Thoracic aorta (tissue), 2 donors: ENCODE data around the gene INSR. TPM values are rescaled to one million over a fixed set of nuclear protein-coding genes. Genes with fewer than 3 reads are reported as not detected.

Experiments
- ATAC-seq: fragments of 150-250 bp; one replicate; pipeline ENCODE4 v1.8.0; 2017; ENCODE audit warnings: low read depth; ENCODE audit not compliant: insufficient number of reproducible peaks, low FRiP score
- DNase-seq: peaks from one replicate; pipeline ENCODE4 v3.0.0-alpha.2; 2020; ENCODE audit warnings: low spot score
- H3K27ac ChIP-seq, 2 donors: fragments of 200-600 bp; sonication (generic); 1 replicate in 1 of 2; 2 replicates in 1 of 2; pipeline ENCODE4 v1.5.1; 2016; ENCODE audit warnings: mild to moderate bottlenecking in 2 of 2, moderate library complexity in 2 of 2
- H3K27me3 ChIP-seq: fragments of 200-600 bp; sonication (generic); replicated peaks from 2 replicates; pipeline ENCODE4 v1.6.0; 2016; ENCODE audit warnings: mild to moderate bottlenecking; ENCODE audit not compliant: insufficient read depth
- H3K36me3 ChIP-seq: fragments of 200-600 bp; sonication (generic); one replicate; pipeline ENCODE4 v1.5.1; 2016
- H3K4me1 ChIP-seq, 2 donors: fragments of 200-600 bp; sonication (generic); 1 replicate in 1 of 2; 2 replicates in 1 of 2; pipeline versions ENCODE4 v1.5.1 to v1.6.0; 2016; ENCODE audit warnings: low read depth in 2 of 2, mild to moderate bottlenecking in 1 of 2; ENCODE audit not compliant: control insufficient read depth in 1 of 2
- H3K4me3 ChIP-seq: fragments of 200-600 bp; sonication (generic); 2 replicates; pipeline ENCODE4 v1.5.1; 2016; ENCODE audit warnings: mild to moderate bottlenecking
- H3K9me3 ChIP-seq: fragments of 200-600 bp; sonication (generic); 2 replicates; pipeline ENCODE4 v1.5.1; 2016
- total RNA-seq, 2 donors: library from RNA; depleted of rRNA; stranded (reverse); fragments of >200 nt; gene quantifications; one replicate each; pipeline versions ENCODE4 v1.1.0 to v1.2.3, GENCODE V29; 2016
- TF ChIP-seq, protein P1 (sequence below): fragments of 200-600 bp; sonication (generic); IDR thresholded peaks from one replicate; pipeline ENCODE4 v1.5.1; 2019; ENCODE audit warnings: antibody characterized with exemption

The INSR gene
- total RNA-seq, 2 donors from 2014 or later, result 102 to 116 TPM

DNA sequence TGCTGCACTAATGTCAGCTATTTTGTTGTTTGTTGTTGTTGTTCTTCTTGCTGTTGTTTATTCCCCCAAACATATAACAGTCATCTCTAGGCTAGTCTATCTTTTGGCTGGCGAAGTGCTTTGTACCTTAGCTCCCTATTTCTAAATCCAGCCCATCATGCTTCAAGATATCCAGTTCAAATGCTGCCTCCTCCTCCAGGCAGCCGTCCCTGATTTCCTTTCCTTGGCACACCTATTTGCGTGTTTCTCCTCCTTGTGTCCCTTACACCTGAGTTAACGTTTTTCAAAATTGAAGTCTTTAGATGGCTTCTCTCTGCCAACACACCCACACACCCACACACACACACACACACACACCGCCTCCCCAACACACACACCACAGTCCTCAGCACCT, 25.5 kb downstream of the INSR start:
- no peak for DNase-seq
- ATAC-seq, result no peak
- H3K27ac ChIP-seq, result no peak overlapping the region

DNA sequence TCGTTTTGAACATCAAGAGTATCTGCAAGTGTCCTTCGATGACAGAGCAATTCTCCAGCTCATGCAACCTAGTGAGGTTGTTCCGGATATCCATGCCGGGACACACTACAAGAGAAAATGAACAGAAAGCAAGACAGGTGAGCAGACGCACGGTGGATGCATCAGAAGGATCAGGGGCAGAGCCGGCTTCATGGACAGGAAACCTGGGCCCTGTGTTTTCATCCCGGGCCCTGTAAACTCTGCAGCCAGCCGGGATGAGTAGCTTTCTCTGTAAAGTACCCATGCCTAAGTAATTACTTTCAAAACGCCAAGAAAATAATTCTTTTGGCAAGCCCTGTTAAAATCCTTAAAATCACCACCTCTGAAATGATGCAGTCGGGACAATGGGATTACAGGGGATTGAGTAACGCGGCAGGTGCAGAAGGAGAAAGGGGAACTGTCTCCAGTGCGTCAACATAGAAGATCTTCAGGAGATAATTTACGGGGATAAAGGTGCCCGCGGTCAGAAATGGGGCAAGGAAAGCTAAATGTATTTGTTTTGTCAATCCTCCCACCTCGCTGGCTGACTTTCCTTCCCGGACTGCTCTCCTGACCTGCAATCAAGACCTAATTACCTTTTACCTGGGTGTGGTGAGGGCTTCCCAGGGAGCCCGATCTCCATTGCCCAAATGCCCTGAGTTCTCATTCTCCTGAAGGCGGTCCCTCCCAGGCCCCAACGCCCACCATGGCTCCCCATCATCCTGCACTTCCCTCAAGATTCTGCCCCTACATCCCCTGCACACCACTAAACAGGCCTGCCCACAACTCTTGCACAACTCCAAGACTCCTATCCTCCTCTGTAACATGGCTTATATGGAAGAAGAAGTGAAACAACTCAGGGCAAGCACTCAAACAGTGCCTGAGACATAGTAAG, 26.2 kb downstream of the INSR start:
- ATAC-seq (no peak), DNase-seq (no peak)
- Histone ChIP-seq H3K4me3 (no peak overlapping the region), H3K27me3 (no peaks in the 10 kb centered on the region), H3K9me3 (no peaks in the 10 kb centered on the region), H3K4me1 (peaks cover 9 to 26% of the 10 kb centered on the region in 2 donors), H3K36me3 (peaks cover 14% of the 10 kb centered on the region), H3K27ac (no peak overlapping the region)
- TF ChIP-seq, protein P1, sequence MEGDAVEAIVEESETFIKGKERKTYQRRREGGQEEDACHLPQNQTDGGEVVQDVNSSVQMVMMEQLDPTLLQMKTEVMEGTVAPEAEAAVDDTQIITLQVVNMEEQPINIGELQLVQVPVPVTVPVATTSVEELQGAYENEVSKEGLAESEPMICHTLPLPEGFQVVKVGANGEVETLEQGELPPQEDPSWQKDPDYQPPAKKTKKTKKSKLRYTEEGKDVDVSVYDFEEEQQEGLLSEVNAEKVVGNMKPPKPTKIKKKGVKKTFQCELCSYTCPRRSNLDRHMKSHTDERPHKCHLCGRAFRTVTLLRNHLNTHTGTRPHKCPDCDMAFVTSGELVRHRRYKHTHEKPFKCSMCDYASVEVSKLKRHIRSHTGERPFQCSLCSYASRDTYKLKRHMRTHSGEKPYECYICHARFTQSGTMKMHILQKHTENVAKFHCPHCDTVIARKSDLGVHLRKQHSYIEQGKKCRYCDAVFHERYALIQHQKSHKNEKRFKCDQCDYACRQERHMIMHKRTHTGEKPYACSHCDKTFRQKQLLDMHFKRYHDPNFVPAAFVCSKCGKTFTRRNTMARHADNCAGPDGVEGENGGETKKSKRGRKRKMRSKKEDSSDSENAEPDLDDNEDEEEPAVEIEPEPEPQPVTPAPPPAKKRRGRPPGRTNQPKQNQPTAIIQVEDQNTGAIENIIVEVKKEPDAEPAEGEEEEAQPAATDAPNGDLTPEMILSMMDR, result no peak

More for the DNA sequence above, 25.5 kb downstream of the INSR start:
- Histone ChIP-seq H3K36me3 (peaks cover 14% of the 10 kb centered on the region), H3K9me3 (no peaks in the 10 kb centered on the region), H3K4me3 (no peak overlapping the region), H3K4me1 (peaks cover 7 to 20% of the 10 kb centered on the region in 2 donors), H3K27me3 (no peaks in the 10 kb centered on the region)
- TF ChIP-seq, protein P1, result no peak

DNA sequence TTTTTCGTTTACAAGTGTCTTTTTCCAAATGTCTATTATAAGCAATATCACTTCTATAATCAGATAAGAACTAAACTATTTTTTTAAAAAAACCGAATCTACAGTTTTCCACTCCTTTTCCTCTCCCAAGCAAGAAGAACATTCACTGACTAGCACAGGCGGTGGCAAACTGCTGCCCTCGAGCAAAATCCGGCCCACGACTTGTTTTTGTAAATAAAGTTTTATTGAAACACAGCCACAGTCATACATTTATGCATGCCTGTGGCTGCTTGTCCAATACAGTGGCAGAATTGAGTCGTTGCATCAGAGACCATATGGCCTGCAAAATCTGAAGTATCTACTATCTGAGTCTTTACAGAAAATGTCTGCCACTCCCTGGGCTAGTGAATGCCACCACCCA, 27.4 kb downstream of the INSR start:
- Histone ChIP-seq H3K27me3 (no peaks in the 10 kb centered on the region), H3K4me1 (peaks cover 5 to 37% of the 10 kb centered on the region in 2 donors), H3K9me3 (no peaks in the 10 kb centered on the region), H3K36me3 (peaks cover 14% of the 10 kb centered on the region), H3K4me3 (no peak overlapping the region), H3K27ac (no peak overlapping the region)
- ATAC-seq, result no peak
- DNase-seq, result no peak
- TF ChIP-seq, protein P1, result no peak

DNA sequence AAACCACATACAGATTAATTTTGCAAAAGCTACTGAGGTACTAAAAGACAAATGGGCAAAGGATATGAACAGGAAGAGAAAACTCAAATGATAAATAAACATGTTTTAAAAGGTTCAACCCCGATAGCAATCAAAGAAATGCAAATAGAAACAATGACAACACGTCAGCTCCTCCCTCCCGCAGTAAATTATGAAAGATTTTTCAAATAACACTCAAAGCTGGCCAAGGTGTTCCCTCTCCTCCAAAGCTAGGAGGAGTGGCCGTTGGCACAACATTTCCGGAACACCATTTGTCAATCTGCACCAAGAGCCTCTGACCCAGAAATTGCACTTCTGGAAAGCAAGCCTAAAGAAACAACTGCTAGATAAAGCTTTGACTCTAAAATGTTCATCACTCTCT, 28.3 kb downstream of the INSR start:
- Histone ChIP-seq H3K27me3 (no peaks in the 10 kb centered on the region), H3K4me3 (peak overlapping the region; percentile 19), H3K27ac (peak overlapping the region; percentile 4 to 53), H3K4me1 (peaks cover 5 to 46% of the 10 kb centered on the region in 2 donors), H3K9me3 (no peaks in the 10 kb centered on the region), H3K36me3 (peaks cover 14% of the 10 kb centered on the region)
- TF ChIP-seq, protein P1, result no peak
- DNase-seq (no peak), ATAC-seq (no peak)

DNA sequence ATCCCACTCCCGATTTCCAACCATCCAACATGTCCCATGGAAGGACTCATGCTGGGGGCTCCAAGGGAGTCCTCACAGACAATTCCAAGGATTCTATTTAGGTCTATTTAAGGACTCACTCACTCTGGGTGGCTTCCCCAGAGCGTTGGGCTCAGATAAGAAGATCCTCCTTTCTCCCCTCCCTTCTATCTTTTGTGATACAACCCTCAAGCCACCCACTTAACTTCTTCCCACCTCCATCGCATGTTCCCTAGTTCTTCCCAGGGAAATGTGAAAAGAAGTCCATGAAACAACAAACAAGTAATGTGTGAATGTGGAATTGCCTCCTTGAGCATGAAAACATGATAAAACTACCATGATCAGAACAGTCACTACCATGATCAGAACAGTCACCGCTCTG, 29.4 kb downstream of the INSR start:
- ATAC-seq (no peak), DNase-seq (no peak)
- Histone ChIP-seq H3K27me3 (no peaks in the 10 kb centered on the region), H3K27ac (peak overlapping the region; percentile 17 to 35), H3K9me3 (no peaks in the 10 kb centered on the region), H3K4me3 (no peak overlapping the region), H3K4me1 (peaks cover 5 to 56% of the 10 kb centered on the region in 2 donors), H3K36me3 (peaks cover 14% of the 10 kb centered on the region)
- TF ChIP-seq, protein P1, result no peak
